ENCODE results near the gene LAMA3.

LAMA3 gene

DNA sequence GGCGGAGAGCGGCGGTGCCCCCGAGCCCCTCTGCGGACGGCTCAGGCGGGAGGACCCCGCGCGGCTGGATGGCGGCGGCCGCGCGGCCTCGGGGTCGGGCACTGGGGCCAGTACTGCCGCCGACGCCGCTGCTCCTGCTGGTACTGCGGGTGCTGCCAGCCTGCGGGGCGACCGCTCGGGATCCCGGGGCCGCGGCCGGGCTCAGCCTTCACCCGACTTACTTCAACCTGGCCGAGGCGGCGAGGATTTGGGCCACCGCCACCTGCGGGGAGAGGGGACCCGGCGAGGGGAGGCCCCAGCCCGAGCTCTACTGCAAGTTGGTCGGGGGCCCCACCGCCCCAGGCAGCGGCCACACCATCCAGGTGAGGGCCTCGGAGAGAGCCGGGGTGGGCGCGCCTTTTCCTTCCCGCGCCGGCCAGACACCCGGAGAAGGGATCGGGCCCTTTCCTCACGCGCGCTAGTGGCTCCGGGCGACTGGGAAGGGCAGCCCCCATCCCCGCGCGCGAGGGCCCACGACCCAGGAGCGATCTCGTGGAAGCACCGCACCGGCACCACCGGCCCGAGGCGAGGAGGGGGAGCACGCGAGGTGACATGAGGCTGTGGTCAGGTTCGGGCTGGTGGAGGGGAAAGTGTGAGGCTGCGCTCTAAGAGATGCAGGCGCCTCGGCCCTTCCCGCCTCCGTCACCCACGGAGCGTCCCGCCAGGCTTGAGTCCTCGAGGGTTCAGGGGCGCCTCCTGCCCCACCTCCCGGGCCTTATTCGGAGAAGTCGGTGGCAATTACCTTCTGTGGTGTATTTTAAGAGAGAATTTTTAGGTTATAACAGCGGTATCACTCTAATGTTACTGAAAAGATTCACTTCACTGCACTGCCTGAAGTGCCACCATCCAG is 607 bp downstream of the LAMA3 start:
- no peak for DNase-seq (ENCODE audit: low read depth)
- H3K4me3 ChIP-seq (ENCODE audit: low read depth, low read length), result peak overlapping the region; percentile 36
- in situ Hi-C loops (cut with HindIII; ENCODE audit: low sequenced_read_pairs), result no loop called here
- TF ChIP-seq, protein P1, sequence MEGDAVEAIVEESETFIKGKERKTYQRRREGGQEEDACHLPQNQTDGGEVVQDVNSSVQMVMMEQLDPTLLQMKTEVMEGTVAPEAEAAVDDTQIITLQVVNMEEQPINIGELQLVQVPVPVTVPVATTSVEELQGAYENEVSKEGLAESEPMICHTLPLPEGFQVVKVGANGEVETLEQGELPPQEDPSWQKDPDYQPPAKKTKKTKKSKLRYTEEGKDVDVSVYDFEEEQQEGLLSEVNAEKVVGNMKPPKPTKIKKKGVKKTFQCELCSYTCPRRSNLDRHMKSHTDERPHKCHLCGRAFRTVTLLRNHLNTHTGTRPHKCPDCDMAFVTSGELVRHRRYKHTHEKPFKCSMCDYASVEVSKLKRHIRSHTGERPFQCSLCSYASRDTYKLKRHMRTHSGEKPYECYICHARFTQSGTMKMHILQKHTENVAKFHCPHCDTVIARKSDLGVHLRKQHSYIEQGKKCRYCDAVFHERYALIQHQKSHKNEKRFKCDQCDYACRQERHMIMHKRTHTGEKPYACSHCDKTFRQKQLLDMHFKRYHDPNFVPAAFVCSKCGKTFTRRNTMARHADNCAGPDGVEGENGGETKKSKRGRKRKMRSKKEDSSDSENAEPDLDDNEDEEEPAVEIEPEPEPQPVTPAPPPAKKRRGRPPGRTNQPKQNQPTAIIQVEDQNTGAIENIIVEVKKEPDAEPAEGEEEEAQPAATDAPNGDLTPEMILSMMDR (IDR thresholded peaks at IDR 0.05; ENCODE audit: low read depth, low read length, missing control alignments), result no peak

GRCh38 chr18:23690505-23691068 is 1.3 kb downstream of the LAMA3 start:
- no peak overlapping the region for H3K4me3 ChIP-seq (ENCODE audit: low read depth, low read length)
- no peak for DNase-seq (ENCODE audit: low read depth)
- in situ Hi-C loops (cut with HindIII; ENCODE audit: low sequenced_read_pairs), result no loop called here
- TF ChIP-seq, protein P1 (IDR thresholded peaks at IDR 0.05; ENCODE audit: low read depth, low read length, missing control alignments), result no peak

GRCh38 chr18:23693846-23694245 is 4.6 kb downstream of the LAMA3 start:
- TF ChIP-seq, protein P1 (IDR thresholded peaks at IDR 0.05; ENCODE audit: low read depth, low read length, missing control alignments), result no peak
- in situ Hi-C loops (cut with HindIII; ENCODE audit: low sequenced_read_pairs), result no loop called here
- no peak overlapping the region for H3K4me3 ChIP-seq (ENCODE audit: low read depth, low read length)
- no peak for DNase-seq (ENCODE audit: low read depth)

GRCh38 chr18:23694637-23695430 is 5.6 kb downstream of the LAMA3 start:
- no peak overlapping the region for H3K4me3 ChIP-seq (ENCODE audit: low read depth, low read length)
- DNase-seq (ENCODE audit: low read depth), result no peak
- in situ Hi-C loops (cut with HindIII; ENCODE audit: low sequenced_read_pairs), result no loop called here
- TF ChIP-seq, protein P1 (IDR thresholded peaks at IDR 0.05; ENCODE audit: low read depth, low read length, missing control alignments), result no peak

GRCh38 chr18:23701017-23701416 is 11.8 kb downstream of the LAMA3 start:
- in situ Hi-C loops (cut with HindIII; ENCODE audit: low sequenced_read_pairs), result loop anchor here (5.0 kb wide), 1 partner anchor 49 kb away; no protein-coding TSS in a partner anchor
- no peak overlapping the region for H3K4me3 ChIP-seq (ENCODE audit: low read depth, low read length)

More at GRCh38 chr18:23701017-23701416, 11.8 kb downstream of the LAMA3 start:
- DNase-seq (ENCODE audit: low read depth), result no peak
- TF ChIP-seq, protein P1 (IDR thresholded peaks at IDR 0.05; ENCODE audit: low read depth, low read length, missing control alignments), result no peak
